Measurements from ENCODE around the gene NUBPL.

DNA sequence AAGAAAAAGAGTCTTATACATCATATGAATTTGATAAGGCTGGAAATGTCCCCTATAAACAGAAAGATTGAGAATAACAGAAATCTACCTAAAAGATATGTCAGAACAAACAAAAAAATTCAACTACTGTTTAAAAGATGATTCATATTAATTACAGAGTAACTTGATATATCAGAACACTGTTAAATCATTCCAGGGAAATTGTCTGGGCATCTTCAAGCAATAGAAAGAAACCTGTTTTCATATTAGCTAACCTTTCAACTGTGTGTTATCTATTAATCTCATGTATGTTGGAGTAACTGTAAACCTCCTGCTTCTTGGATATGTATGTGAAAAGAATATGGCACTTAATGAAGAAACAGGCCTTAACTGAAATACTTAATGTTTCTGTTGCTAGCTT, 96.7 kb downstream of the NUBPL start:
- no peak for TF ChIP-seq POLR2A (IDR thresholded peaks at IDR 0.05)
- TF ChIP-seq, protein P1, sequence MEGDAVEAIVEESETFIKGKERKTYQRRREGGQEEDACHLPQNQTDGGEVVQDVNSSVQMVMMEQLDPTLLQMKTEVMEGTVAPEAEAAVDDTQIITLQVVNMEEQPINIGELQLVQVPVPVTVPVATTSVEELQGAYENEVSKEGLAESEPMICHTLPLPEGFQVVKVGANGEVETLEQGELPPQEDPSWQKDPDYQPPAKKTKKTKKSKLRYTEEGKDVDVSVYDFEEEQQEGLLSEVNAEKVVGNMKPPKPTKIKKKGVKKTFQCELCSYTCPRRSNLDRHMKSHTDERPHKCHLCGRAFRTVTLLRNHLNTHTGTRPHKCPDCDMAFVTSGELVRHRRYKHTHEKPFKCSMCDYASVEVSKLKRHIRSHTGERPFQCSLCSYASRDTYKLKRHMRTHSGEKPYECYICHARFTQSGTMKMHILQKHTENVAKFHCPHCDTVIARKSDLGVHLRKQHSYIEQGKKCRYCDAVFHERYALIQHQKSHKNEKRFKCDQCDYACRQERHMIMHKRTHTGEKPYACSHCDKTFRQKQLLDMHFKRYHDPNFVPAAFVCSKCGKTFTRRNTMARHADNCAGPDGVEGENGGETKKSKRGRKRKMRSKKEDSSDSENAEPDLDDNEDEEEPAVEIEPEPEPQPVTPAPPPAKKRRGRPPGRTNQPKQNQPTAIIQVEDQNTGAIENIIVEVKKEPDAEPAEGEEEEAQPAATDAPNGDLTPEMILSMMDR (IDR thresholded peaks at IDR 0.05) = no peak
